Stimulated activated CD4-positive, alpha-beta T cell treated with anti-CD3 and anti-CD28 coated beads, Interleukin-1b, Interleukin-23, amount 100 ng/mL, for 48 hours (primary cell): ENCODE data around the gene MPPED2.

Experiments used
- DNase-seq: peaks from one replicate; pipeline ENCODE4 v3.0.0-alpha.2; 2020

MPPED2 gene

DNA sequence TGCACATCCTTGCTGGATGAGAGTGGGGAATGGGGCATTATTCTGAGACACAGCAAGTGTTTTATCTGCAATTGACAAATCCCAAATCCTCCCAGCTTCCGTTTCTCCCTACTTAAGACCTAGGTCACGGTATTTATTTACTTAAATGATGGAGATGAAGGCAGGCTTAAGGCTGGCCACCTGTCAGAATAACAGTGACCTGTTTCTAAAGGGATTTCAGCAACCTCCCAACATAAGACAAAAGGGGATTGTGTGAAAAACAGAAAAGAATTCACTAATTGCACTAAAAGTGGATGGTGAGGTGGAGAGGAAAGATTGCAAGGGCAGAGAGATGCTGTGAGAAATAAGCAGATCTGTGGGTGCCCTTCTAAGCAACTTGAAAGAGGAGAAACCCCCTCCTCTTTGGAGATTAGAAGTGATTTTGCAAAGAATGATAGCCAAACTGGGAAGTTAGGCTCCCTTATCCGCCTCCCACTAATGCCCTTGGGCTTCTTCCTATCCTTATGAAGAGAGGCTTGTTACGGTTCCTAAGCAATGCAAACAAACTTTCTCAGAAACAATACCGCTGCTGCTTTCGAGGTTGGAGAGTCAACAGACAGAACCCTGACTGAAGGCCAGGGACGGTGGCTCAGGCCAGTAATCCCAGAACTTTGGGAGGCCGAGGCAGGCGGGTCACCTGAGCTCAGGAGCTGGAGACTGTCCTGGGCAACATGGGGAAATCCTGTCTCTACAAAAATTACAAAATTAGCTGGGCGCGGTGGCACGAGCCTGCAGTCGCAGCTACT lies 179.0 kb downstream of the MPPED2 start:
- no peak for DNase-seq

DNA sequence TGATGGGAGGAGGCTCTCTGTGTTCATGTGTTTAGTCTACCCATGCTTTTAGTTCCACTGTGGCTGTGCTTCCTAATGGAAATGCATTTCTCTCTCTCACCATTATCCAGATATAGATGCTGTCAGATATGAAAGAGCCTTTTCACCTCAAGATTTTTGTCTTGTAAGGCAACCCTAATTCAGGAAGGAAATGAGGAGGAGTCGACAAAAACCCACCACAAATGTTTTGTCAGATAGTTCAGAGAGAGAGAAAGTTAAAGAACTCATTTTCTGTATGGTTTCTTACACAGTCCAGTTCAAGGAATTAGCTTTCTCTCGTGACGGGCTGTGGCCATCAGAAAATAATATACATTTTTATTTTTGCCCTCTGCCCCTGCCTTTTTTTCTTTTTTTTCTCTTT lies 180.8 kb downstream of the MPPED2 start:
- DNase-seq, result no peak

DNA sequence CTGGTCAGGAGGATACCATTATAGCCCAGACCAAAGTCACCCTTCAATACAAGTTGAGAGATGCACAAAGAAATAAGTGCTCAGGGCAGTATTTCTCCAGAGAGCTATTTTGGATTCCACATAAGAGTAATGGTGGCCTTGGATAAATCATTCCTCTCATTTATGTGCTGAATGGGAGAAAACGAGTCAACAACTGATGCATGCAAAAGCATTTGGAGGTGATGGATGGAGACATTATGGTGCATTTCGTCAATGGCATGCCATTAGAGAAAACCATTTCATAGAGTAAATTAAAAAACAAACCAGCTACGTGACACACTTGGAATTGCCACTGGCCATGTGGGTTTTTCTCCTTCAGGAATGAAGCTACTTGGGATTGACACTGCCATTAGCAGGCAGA lies 182.0 kb downstream of the MPPED2 start:
- no peak for DNase-seq

DNA sequence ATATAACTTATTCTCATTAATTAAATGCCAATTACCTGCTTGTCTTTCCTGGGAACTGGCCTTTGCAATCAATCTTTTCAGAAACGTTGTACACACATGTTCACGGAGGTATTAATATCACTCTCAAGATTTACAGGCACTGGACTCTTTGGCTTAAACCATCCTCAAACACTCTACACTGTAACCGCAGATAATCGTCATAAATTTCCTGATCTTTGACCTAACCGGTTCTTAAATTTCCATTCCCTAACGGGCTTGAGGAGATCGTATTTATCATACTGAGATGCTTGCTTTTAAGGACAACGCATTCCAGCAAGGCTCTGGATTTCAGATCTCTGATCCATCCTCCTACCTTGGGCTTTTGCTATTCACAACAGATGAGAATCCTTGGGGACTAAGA lies 190.4 kb downstream of the MPPED2 start:
- DNase-seq, result no peak

DNA sequence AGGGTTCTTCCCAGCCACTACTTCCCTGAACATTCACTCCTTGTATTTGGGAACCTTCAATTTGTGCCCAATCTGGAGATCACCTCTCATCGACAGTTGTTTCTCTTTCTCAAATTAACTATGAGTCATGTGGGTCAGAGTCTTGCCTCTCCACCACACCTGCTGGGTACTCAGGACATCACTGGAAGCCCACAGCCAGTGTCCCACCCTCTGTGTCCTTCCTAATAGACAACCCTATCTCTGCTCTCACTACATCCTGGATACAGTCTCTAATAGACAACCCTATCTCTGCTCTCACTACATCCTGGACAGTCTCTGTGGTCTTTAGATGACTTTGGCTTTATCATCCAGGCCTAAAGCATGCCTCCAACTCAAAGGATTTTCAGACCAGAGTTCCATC lies 193.1 kb downstream of the MPPED2 start:
- DNase-seq, result no peak

DNA sequence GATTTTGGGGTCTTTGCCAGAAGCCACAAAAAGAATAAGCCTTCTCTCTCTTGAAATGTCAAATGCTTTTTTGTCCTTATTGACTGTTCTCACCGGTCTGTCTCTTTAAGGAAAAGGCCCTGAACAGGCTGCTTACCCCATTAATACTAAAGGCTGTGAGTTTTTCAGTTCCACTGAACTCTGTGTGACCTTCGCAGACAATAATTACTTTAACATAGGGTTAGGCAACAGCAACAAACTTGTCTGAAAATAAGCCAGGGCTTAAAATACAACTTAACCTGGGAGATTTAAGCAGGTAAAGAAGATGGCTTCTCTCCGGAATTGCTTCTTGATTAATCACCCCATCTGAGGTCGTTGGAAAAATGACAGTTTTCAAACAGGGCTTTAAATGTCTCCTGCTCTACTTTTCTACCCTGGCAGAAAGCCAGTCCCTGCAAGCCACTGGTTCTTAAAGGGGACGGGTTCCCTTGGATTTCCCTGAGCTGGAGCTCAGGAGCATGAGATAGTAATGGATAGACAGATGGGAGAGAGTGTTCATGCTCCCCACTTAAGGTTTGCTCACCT lies 193.8 kb downstream of the MPPED2 start:
- no peak for DNase-seq

DNA sequence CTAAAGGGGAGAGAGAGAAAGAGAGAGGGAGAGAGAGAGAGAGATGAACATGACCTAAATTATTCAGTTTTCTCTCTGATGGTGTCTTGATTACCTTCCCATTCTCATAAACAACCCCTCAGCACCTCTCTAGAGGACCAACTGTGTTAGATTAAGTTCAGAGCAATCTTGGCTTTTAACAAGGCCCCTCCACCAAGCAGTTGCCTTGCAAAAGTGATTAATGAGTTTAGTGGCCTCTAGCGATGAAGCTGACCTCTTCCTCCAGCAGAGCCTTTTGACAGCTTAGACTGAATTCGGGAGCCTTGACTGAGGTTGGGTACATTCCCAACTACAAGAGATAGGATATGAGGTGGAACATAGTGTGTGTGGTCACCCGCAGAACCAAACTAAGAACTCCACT lies 197.2 kb downstream of the MPPED2 start:
- DNase-seq, result no peak

DNA sequence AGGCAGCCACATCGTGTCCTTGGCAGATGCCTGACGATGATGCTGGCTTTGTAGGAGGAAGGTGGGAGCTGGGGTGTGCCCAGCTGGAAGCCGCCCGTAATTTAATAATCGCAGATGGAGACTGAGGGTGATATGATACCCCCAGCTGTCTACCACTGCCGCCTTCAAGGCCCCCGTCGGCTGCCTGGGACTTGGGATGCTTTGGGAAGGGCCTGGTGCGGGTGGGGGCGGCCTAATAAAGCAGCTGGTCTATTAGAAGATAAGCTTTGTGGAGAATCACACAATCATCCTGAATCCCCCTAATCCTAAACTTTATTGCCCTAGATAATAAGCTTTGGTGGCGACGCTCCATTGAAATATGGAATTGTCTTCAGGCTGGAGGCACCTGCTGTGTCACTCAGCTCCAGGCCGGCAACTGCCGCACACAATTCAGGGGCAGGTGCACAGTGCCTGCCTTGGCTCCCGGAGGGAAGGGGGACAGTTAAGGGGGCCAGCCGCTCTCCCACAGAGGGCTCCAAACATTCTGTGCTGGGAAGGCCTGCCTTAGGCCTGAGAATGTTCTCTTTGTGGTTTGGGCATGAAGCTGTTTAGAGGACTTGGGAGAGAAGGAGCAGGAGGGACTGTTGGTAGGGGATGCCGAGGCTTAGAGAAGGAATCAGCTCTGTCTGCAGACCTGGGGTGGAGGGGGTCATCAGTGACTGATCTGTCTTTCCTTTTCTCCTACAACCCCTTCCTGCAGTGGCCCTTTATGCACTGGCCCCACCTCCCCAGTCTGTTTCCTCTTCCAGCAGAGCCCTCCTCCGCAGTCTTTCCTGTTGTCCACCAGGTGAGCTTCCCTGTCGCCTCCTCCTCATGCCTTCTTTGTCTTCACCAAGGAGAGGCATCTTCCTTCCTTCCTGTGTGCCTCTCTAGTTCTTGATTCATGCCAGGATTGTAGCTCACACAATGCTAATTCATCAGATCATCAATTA lies 198.0 kb downstream of the MPPED2 start:
- no peak for DNase-seq

DNA sequence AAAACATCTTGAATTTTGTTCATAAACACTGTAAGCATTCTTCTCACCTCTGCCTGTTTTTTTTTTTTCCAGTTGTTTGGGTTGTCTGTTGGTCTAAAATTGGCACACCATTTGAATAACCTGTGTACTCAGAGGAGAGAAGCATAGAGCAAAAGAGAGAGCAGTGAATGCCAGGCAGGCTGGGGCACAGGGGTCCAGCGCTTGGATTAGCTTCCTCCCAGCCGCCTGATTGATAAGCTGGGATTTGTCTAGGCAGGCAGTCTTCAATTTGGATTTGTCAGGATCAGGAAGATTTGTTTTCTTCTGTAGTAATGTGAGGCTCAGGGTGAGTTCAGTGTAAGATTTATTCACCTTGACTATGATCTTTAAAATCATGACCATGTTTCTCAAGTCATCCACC lies 204.3 kb downstream of the MPPED2 start:
- no peak for DNase-seq

DNA sequence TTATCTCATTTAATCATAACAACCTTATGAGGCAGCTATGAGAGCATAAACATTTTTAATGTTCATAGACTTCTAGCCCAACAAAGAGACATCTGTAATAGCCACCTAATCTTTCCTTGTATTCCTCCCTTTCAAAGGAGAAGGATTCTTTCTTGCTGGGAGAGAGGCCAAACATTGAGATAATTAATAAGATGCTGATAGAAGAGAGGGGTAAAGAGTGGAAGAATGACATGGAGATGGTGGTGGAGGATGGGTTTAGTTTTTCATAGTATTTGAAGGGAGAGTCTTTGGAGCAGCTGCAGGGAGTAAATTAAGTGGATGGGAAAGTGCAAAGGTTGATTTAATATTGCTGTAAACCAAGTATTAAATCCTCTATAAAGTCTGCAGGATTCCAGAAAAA lies 205.3 kb downstream of the MPPED2 start:
- DNase-seq, result no peak

DNA sequence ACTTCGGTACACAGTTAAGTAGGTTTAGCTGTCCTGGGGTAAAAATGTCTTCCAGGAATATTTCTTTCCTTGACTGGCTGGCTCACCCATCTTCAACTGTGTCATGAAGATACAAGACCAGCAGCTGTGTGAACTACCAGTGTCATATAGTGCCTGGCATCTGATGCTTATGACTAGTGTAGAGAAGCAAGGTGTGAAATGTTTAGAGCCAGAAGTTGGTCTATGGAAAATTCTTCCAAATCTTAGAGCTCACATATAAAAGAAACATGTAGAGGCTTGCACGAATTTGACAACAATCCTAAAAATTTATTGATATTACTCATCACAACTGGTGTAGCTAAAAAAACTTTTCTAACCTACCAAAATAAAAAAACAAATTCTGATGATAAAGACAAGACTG lies 208.8 kb downstream of the MPPED2 start:
- no peak for DNase-seq

DNA sequence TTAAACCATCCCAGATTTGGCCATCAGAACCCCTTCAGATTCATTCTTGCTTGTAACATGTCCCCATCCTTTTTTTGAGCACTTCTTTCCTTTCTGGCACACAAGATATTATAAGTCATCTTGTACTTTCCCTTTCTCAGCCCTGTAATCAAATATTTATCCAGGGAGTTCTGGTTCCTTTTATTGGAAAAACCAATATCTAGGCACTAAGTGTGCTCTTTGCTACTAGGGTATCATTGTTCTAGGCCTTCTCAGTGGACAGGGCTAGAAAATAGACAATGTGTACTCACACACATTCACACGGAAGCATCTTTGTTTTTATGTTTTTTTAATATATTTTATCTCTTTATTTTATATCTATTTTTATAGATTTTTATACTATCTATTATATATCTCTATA lies 216.0 kb downstream of the MPPED2 start:
- no peak for DNase-seq

DNA sequence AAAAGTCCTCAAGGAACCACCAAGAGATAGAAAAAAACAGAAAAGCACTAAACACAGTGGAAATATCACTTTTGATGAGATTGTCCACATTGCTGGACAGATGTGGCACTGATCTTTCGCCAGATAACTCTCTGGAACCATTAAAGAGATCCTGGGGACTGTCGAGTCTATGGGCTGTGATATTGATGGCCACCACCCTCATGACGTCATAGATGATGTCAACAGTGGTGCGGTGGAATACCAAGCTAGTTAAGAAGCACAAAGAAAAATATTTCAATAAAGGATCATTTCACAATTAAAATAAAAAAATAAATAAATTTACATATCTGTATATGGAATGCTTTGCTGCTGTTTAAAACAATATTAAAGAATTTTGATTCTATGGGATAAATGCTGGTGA lies 217.8 kb downstream of the MPPED2 start:
- DNase-seq, result no peak

DNA sequence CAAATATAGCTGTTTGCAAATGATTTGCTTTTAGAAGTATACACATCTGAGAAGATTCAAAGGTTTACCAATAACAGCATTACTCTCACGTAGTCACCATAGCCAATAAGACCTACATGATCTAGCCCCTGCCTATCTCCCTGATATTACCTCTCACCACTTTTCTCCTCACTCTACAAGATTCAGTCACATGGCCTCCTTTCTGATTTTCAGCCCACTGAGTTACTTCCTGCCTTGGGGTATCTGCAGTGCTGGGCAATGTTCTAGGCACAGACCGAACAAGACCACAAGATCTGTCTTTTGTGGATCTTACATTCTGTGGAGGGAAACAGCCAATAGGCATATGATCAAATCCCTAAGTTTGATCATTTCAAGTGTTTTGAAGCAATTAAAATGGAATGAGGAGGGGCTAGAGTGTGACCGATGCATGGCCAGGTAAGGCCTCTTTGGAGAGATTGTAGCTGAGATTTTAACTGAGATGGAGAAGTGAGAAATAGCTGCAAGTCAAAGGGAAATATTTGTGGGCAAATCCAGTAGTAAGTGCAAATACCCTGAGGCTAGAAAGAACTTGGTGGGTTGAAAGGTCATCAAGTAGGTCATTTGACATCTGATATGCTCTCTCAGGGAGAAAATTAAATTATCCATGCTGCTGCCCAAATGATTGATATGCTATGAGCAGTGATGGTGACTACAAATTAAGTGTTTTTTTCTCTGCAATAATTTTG lies 220.2 kb downstream of the MPPED2 start:
- DNase-seq, result no peak

DNA sequence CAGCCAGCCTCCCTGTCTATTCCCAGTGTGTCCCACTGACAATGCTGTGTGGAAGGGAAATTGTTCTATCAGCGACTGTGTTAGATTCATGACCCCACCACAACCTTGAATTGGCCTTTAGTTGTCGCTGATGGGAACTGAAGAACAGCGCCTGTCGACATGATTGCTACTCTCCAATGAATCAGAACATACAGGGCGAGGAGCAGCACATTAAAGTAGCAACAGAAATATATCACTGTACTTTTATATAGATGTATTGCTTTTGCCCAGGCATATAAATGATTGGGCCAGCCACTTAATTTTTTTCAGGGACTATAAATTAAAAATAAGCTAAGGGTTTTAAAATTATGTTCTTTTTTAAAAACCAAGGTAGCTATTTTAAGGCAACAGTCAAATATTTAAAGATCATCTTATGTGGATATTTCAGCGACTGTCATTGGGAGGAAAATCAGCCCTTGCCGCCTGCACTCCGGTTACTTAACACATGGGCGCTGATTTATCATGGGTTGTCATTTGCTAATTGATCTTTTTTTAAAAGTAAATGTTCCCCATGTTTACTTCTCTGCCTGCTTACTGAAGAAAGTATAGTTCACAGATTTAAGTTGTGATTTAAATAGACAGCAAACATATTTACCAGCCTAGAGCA lies 221.2 kb downstream of the MPPED2 start:
- DNase-seq, result no peak

DNA sequence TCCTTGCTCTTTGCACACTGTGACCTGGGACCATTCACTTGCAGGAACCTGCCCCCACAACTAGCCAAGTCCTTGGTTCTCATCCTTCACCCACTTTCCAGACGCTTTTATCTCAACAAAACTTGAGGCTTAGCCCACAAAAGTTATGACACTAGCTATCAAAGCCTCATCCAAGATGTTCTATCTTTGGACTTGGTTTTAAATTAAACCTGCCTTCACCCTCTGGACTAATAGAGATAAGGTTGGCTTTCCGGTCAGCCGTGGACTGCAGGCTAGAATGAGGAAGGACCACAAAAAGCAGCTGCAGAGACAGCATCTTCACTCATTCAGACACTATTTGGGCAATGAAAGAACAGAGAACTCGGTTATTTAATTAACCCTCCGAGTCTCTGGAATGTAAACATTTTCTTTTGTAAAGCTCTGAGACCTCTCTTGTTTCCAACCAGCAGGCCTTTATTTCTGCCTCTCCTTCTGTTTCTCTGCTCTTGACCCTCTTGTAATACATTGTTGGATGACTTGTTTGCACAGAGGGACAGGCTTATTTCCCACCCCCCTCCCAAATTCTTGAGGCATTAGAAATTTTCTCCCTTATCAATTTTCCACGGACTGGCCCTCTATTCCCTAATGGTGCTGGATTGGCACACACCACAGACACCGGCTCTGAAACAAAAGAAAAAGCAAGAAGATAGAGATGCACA lies 221.9 kb downstream of the MPPED2 start:
- DNase-seq, result no peak

DNA sequence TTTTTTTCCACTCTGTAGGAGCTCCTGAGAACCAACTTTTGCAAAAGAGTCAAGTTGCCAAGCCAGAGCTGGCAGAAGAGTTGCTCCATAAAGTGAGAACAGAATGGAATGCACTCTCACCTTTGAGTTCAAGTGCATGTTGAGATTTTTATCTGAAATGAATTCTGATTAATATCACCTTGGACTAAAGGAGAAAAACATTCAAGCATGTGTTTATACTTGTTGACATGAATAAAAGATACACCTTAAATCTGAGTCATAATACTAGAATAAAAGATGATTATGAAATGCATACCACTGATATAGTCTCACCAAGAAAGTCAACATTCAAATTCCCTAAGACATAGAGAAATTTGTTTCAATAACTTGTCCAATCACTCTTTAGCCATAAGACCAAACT lies 225.4 kb downstream of the MPPED2 start:
- DNase-seq, result no peak
